ENCODE results near the gene AGBL1.

AGBL1 gene

DNA sequence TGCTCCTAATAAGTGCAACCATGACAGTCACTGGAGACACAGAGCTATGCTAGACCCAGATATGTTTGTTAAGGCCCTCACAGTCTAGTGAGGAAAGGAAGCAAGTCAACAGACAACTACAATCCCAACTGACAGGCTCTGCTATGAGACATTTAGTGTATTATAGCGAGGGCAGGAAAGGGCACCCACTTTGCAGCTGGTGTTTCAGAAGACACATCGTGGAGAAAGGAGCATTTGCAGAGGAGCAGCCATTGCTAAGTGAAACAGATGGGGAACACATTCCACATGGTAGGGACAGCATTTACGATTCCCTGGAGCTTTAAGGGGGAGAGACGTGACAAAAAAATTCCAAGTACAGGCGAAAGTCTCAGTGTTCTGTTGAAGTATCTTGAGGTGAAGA lies 685.6 kb downstream of the AGBL1 start:
- DNase-seq (no peak), ATAC-seq (ENCODE audit: insufficient read depth, low read depth) (no peak)
- H3K79me2 ChIP-seq (ENCODE audit: insufficient read depth, low read length) = no peaks in the 10 kb centered on the region
- no peaks in the 10 kb centered on the region for H3K9me3 ChIP-seq (ENCODE audit: insufficient read depth, low read length, severe bottlenecking)
- H3K4me1 ChIP-seq (ENCODE audit: insufficient read depth, low read length) = no peaks in the 10 kb centered on the region
- no peaks in the 10 kb centered on the region for H4K20me1 ChIP-seq (ENCODE audit: insufficient read depth, low read length)
- no peak overlapping the region for H3K9ac ChIP-seq (ENCODE audit: low read depth, low read length)
- no peak overlapping the region for H3K4me2 ChIP-seq (ENCODE audit: insufficient read depth, low read length)
- H3K36me3 ChIP-seq (ENCODE audit: insufficient read depth, low read length) = no peaks in the 10 kb centered on the region
- TF ChIP-seq, protein P1, sequence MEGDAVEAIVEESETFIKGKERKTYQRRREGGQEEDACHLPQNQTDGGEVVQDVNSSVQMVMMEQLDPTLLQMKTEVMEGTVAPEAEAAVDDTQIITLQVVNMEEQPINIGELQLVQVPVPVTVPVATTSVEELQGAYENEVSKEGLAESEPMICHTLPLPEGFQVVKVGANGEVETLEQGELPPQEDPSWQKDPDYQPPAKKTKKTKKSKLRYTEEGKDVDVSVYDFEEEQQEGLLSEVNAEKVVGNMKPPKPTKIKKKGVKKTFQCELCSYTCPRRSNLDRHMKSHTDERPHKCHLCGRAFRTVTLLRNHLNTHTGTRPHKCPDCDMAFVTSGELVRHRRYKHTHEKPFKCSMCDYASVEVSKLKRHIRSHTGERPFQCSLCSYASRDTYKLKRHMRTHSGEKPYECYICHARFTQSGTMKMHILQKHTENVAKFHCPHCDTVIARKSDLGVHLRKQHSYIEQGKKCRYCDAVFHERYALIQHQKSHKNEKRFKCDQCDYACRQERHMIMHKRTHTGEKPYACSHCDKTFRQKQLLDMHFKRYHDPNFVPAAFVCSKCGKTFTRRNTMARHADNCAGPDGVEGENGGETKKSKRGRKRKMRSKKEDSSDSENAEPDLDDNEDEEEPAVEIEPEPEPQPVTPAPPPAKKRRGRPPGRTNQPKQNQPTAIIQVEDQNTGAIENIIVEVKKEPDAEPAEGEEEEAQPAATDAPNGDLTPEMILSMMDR (IDR thresholded peaks at IDR 0.05; ENCODE audit: borderline replicate concordance, extremely low read depth, low read length, poor library complexity, severe bottlenecking) = no peak
- TF ChIP-seq EZH2 (IDR thresholded peaks at IDR 0.05; ENCODE audit: borderline replicate concordance, low read depth, low read length, severe bottlenecking) = no peak
- H3K4me3 ChIP-seq (ENCODE audit: low read depth in 1 of 2, low read length in 2 of 2) = no peak overlapping the region
- no peak overlapping the region for H2AFZ ChIP-seq (ENCODE audit: low read depth, low read length)
- H3K27me3 ChIP-seq (ENCODE audit: insufficient read depth, low read length, poor library complexity) = no peaks in the 10 kb centered on the region
- no peak overlapping the region for H3K27ac ChIP-seq (ENCODE audit: low read length)

DNA sequence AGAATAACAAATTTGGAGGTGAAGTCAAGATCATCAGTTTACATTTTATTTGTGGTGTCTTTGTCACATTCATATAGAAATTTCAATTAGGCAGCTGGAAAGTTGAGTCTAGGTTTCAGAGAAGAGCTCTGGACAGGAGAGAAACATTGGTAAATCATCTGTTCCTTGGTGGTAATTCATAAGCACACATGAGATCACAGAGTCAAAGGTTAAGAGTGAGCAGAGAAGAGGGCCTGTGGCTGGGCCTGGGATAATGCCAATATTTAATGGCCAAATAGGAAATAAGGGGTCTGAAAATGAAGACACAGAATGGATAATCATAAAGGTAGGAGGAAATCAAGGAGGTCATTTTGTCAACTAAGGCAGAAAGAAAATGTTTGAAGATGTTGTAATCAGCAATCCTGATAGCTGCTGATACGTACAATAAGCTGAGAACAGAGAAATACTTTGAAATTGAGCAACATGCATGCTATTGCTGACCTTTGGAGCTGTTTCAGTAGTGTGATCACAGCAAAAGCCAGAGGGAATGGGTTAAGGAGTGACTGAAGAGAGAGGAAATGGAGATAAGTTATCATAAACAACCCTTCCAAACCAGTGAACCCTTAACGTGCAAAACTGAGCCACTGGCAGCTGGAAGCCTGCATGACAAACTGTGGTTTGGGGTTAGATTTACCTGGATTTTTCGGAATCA lies 692.8 kb downstream of the AGBL1 start:
- Histone ChIP-seq H3K4me1 (ENCODE audit: insufficient read depth, low read length) (no peaks in the 10 kb centered on the region), H3K27me3 (ENCODE audit: insufficient read depth, low read length, poor library complexity) (no peaks in the 10 kb centered on the region), H2AFZ (ENCODE audit: low read depth, low read length) (no peak overlapping the region), H3K9me3 (ENCODE audit: insufficient read depth, low read length, severe bottlenecking) (no peaks in the 10 kb centered on the region), H3K4me2 (ENCODE audit: insufficient read depth, low read length) (no peak overlapping the region), H3K4me3 (ENCODE audit: low read depth in 1 of 2, low read length in 2 of 2) (no peak overlapping the region), H3K79me2 (ENCODE audit: insufficient read depth, low read length) (no peaks in the 10 kb centered on the region), H3K36me3 (ENCODE audit: insufficient read depth, low read length) (no peaks in the 10 kb centered on the region), H3K27ac (ENCODE audit: low read length) (no peak overlapping the region), H3K9ac (ENCODE audit: low read depth, low read length) (no peak overlapping the region), H4K20me1 (ENCODE audit: insufficient read depth, low read length) (no peaks in the 10 kb centered on the region)
- DNase-seq = no peak
- ATAC-seq (ENCODE audit: insufficient read depth, low read depth) = no peak
- TF ChIP-seq, protein P1 (IDR thresholded peaks at IDR 0.05; ENCODE audit: borderline replicate concordance, extremely low read depth, low read length, poor library complexity, severe bottlenecking) = no peak
- TF ChIP-seq EZH2 (IDR thresholded peaks at IDR 0.05; ENCODE audit: borderline replicate concordance, low read depth, low read length, severe bottlenecking) = no peak

DNA sequence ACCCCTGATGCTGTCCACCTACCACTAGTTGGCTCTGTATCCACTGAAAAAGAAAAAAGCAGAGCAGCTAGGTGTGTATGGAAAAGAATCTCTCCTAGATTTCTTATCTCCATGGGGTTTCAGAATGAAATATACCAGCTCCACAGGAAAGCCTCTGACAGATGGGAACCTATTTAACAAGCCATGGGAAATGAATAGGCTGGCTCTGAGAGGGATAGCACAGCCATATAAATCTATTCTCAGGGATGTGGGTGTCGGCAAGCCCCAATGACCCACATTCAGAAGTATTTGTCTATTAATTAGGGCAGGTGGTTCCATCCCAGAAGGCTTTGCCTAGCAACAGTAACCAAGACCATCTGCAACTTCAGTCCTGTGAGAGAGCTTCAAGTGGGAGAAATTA lies 694.1 kb downstream of the AGBL1 start:
- H3K27me3 ChIP-seq (ENCODE audit: insufficient read depth, low read length, poor library complexity) = no peaks in the 10 kb centered on the region
- no peaks in the 10 kb centered on the region for H3K79me2 ChIP-seq (ENCODE audit: insufficient read depth, low read length)
- no peaks in the 10 kb centered on the region for H3K36me3 ChIP-seq (ENCODE audit: insufficient read depth, low read length)
- H3K4me3 ChIP-seq (ENCODE audit: low read depth in 1 of 2, low read length in 2 of 2) = no peak overlapping the region
- no peak for DNase-seq
- H2AFZ ChIP-seq (ENCODE audit: low read depth, low read length) = no peak overlapping the region
- H3K4me2 ChIP-seq (ENCODE audit: insufficient read depth, low read length) = no peak overlapping the region
- no peak for ATAC-seq (ENCODE audit: insufficient read depth, low read depth)
- no peak for TF ChIP-seq EZH2 (IDR thresholded peaks at IDR 0.05; ENCODE audit: borderline replicate concordance, low read depth, low read length, severe bottlenecking)
- TF ChIP-seq, protein P1 (IDR thresholded peaks at IDR 0.05; ENCODE audit: borderline replicate concordance, extremely low read depth, low read length, poor library complexity, severe bottlenecking) = no peak
- no peak overlapping the region for H3K27ac ChIP-seq (ENCODE audit: low read length)
- no peaks in the 10 kb centered on the region for H3K4me1 ChIP-seq (ENCODE audit: insufficient read depth, low read length)
- H4K20me1 ChIP-seq (ENCODE audit: insufficient read depth, low read length) = no peaks in the 10 kb centered on the region
- no peak overlapping the region for H3K9ac ChIP-seq (ENCODE audit: low read depth, low read length)
- H3K9me3 ChIP-seq (ENCODE audit: insufficient read depth, low read length, severe bottlenecking) = no peaks in the 10 kb centered on the region

All from DND-41 (cell line).